Osteoblast (primary cell): ENCODE results near the gene APRT. TPM values are rescaled to one million over a fixed set of nuclear protein-coding genes. Genes with fewer than 3 reads are reported as not detected.
"Not testable (repeated sequence)": the region's sequence is repeated elsewhere in the genome, so short reads cannot be mapped to it uniquely, and the experiment has no call there.

ENCODE experiments used
- DNase-seq: peaks from one replicate; pipeline ENCODE4 v3.0.0; 2011; ENCODE audit warnings: low spot score, mixed read lengths; ENCODE audit not compliant: insufficient read length; ENCODE audit errors: missing footprints
- H2AFZ ChIP-seq: 2 replicates; pipeline ENCODE4 v1.6.0; 2011; ENCODE audit warnings: mild to moderate bottlenecking, low read length
- H3K27ac ChIP-seq: 2 replicates; pipeline ENCODE4 v1.5.1; 2011; ENCODE audit warnings: mild to moderate bottlenecking, low read depth, low read length, moderate library complexity
- H3K27me3 ChIP-seq: 2 replicates; pipeline ENCODE4 v1.6.0; 2012; ENCODE audit warnings: mild to moderate bottlenecking, control low read depth, inconsistent platforms, low read length, moderate library complexity; ENCODE audit not compliant: insufficient read depth
- H3K36me3 ChIP-seq: 2 replicates; pipeline ENCODE4 v1.5.1; 2011; ENCODE audit warnings: mild to moderate bottlenecking, low read length, control low read depth, moderate library complexity; ENCODE audit not compliant: insufficient read depth
- H3K4me1 ChIP-seq: 2 replicates; pipeline ENCODE4 v1.5.1; 2011; ENCODE audit warnings: mild to moderate bottlenecking, low read length, control low read depth, moderate library complexity; ENCODE audit not compliant: insufficient read depth
- H3K4me2 ChIP-seq: 2 replicates; pipeline ENCODE4 v1.6.0; 2011; ENCODE audit warnings: mild to moderate bottlenecking, low read length; ENCODE audit not compliant: insufficient read depth
- H3K4me3 ChIP-seq: fragments of 200-600 bp; sonication (generic); 3 replicates; pipeline ENCODE4 v1.5.1; 2012; ENCODE audit warnings: mild to moderate bottlenecking, low read length, inconsistent platforms; ENCODE audit not compliant: insufficient read depth
- H3K79me2 ChIP-seq: 2 replicates; pipeline ENCODE4 v1.6.0; 2012; ENCODE audit warnings: mild to moderate bottlenecking, low read length, control low read depth, inconsistent platforms; ENCODE audit not compliant: insufficient read depth
- H3K9me3 ChIP-seq: 2 replicates; pipeline ENCODE4 v1.5.1; 2011; ENCODE audit warnings: low read depth, low read length, control low read depth
- H4K20me1 ChIP-seq: 2 replicates; pipeline ENCODE4 v1.6.0; 2012; ENCODE audit warnings: mild to moderate bottlenecking, low read length, control low read depth; ENCODE audit not compliant: insufficient read depth
- CTCF ChIP-seq: IDR thresholded peaks from 2 replicates; pipeline ENCODE4 v1.5.1; 2011; ENCODE audit warnings: mild to moderate bottlenecking, low read depth, low read length, moderate library complexity; ENCODE audit errors: extremely low read depth
- total RNA-seq: library from RNA; depleted of rRNA; stranded (reverse); fragments of >200 nt; gene quantifications from 2 replicates; pipeline ENCODE4 v1.2.3, GENCODE V29; 2012

The APRT gene
- total RNA-seq, 1 donor: 53.6 TPM

- no peaks in the 10 kb centered on the region for H4K20me1 ChIP-seq
- peak overlapping the region; percentile 51 for H3K27ac ChIP-seq
- no peaks in the 10 kb centered on the region for H3K79me2 ChIP-seq
- TF ChIP-seq CTCF: no peak
- peak overlapping the region; percentile 58 for H3K4me3 ChIP-seq
- DNase-seq: peak; percentile 93
- H3K9me3 ChIP-seq: no peaks in the 10 kb centered on the region
- H3K4me2 ChIP-seq: peak overlapping the region; percentile 72
- H3K4me1 ChIP-seq: peaks cover 21% of the 10 kb centered on the region
- H3K36me3 ChIP-seq: no peaks in the 10 kb centered on the region
- peak overlapping the region; percentile 91 for H2AFZ ChIP-seq
- no peaks in the 10 kb centered on the region for H3K27me3 ChIP-seq
These were observed 21.2 kb downstream of the APRT start for GRCh38 chr16:88790312-88791211.

GRCh38 chr16:88789594-88789993 is 22.1 kb downstream of the APRT start:
- no peak for TF ChIP-seq CTCF
- Histone ChIP-seq H3K36me3 (no peaks in the 10 kb centered on the region), H3K9me3 (no peaks in the 10 kb centered on the region), H3K4me1 (peaks cover 21% of the 10 kb centered on the region), H2AFZ (no peak overlapping the region), H3K27ac (no peak overlapping the region), H3K4me3 (no peak overlapping the region), H3K27me3 (no peaks in the 10 kb centered on the region), H3K79me2 (no peaks in the 10 kb centered on the region), H4K20me1 (no peaks in the 10 kb centered on the region), H3K4me2 (no peak overlapping the region)
- DNase-seq: peak; percentile 38

GRCh38 chr16:88788749-88789148 is 23.0 kb downstream of the APRT start:
- not testable (repeated sequence) for H3K36me3 ChIP-seq, H3K79me2 ChIP-seq, H3K4me2 ChIP-seq, H3K27me3 ChIP-seq, H4K20me1 ChIP-seq, H2AFZ ChIP-seq, H3K27ac ChIP-seq, DNase-seq, H3K4me3 ChIP-seq, H3K9me3 ChIP-seq
- H3K4me1 ChIP-seq: peaks cover 21% of the 10 kb centered on the region

- no peaks in the 10 kb centered on the region for H3K27me3 ChIP-seq
- H3K79me2 ChIP-seq: peaks cover 17% of the 10 kb centered on the region
- H2AFZ ChIP-seq: no peak overlapping the region
- no peak for DNase-seq
- H3K27ac ChIP-seq: no peak overlapping the region
- H4K20me1 ChIP-seq: peaks cover 11% of the 10 kb centered on the region
- no peak overlapping the region for H3K4me2 ChIP-seq
- no peaks in the 10 kb centered on the region for H3K9me3 ChIP-seq
- no peak overlapping the region for H3K4me3 ChIP-seq
- H3K4me1 ChIP-seq: peaks cover 29% of the 10 kb centered on the region
- H3K36me3 ChIP-seq: no peaks in the 10 kb centered on the region
- no peak for TF ChIP-seq CTCF
These were observed 24.0 kb downstream of the APRT start for GRCh38 chr16:88787579-88788314.
